HepG2 (cell line): ENCODE results near the gene LYSMD2. TPM values are rescaled to one million over a fixed set of nuclear protein-coding genes. Genes with fewer than 3 reads are reported as not detected.

ENCODE experiments used
- ATAC-seq: fragments of 200-7000 bp; cut with Tn5 transposase; 3 replicates; pipeline ENCODE4 v1.9.1; 2020; ENCODE audit warnings: mild to moderate bottlenecking, moderate library complexity
- BruUV-seq: library from RNA; stranded (reverse); fragments of 400-500 nt; replicated peaks from 2 replicates; lab custom pipeline; 2021; lab: Mats Ljungman, UMichigan
- CTCF ChIA-PET: fragments of 300-600 bp; formaldehyde crosslinking; extraction: SDS; loops from one replicate; lab custom pipeline; 2021; ENCODE audit warnings: low total read pairs, inconsistent platforms, low intra/inter-chr PET ratio; lab: Yijun Ruan, JAX
- POLR2A ChIA-PET: fragments of 350-600 bp; sonication (Branson Sonifier 250); formaldehyde crosslinking; loops from one replicate; lab custom pipeline; 2020; ENCODE audit warnings: antibody characterized with exemption, inconsistent platforms; lab: Yijun Ruan, JAX
- DNase-seq: peaks from one replicate; pipeline ENCODE4 v3.0.0-alpha.2; 2015; ENCODE audit warnings: low spot score
- FAIRE-seq: peaks from 3 replicates; lab custom pipeline; 2011; peaks lifted over from hg19 to GRCh38; lab: Jason Lieb, UNC
- H2AFZ ChIP-seq: one replicate; pipeline ENCODE4 v1.6.1; 2011; ENCODE audit warnings: low read length, inconsistent platforms
- H3K27ac ChIP-seq: fragments of 300-600 bp; 3 replicates; pipeline ENCODE4 v1.8.0; 2011; ENCODE audit warnings: mixed run types, mild to moderate bottlenecking, mixed read lengths, low read length, inconsistent platforms; ENCODE audit not compliant: insufficient read depth; ENCODE audit errors: extremely low read length
- H3K27me3 ChIP-seq, 2 experiments: fragments of 200-600 bp in 1 of 2; 2 replicates in 1 of 2; 3 replicates in 1 of 2; pipeline versions ENCODE4 v1.6.0 to v1.8.0; 2011; ENCODE audit warnings: low read length in 2 of 2, mild to moderate bottlenecking in 2 of 2, moderate library complexity in 2 of 2, inconsistent platforms in 1 of 2; ENCODE audit not compliant: insufficient read depth in 2 of 2, control insufficient read depth in 1 of 2
- H3K36me3 ChIP-seq, 2 experiments: fragments of 200-600 bp in 1 of 2; replicated peaks in 1 of 2; 2 replicates in 1 of 2; 3 replicates in 1 of 2; pipeline versions ENCODE4 v1.5.1 to v1.8.0; 2011; ENCODE audit warnings: low read length in 2 of 2, inconsistent platforms in 1 of 2; ENCODE audit not compliant: insufficient read depth in 2 of 2, control insufficient read depth in 1 of 2
- H3K4me1 ChIP-seq: 2 replicates; pipeline ENCODE4 v1.5.1; 2012; ENCODE audit warnings: low read length, inconsistent platforms; ENCODE audit not compliant: insufficient read depth
- H3K4me2 ChIP-seq: 2 replicates; pipeline ENCODE4 v1.6.0; 2011; ENCODE audit warnings: low read depth, low read length, inconsistent platforms
- H3K4me3 ChIP-seq, 3 experiments: fragments of 200-600 bp in 1 of 3; sonication (generic), shearing (Covaris generic) in 1 of 3; replicated peaks in 1 of 3; 2 replicates each; pipeline ENCODE4 v1.5.1; 2011 to 2016; ENCODE audit warnings: low read length in 3 of 3, inconsistent platforms in 2 of 3, low read depth in 2 of 3, mild to moderate bottlenecking in 2 of 3, control low read depth in 1 of 3, mixed read lengths in 1 of 3; ENCODE audit not compliant: insufficient read depth in 1 of 3
- H3K79me2 ChIP-seq: one replicate; pipeline ENCODE4 v1.6.1; 2011; ENCODE audit warnings: low read length, inconsistent platforms; ENCODE audit not compliant: insufficient read depth
- H3K9ac ChIP-seq: 2 replicates; pipeline ENCODE4 v1.6.0; 2011; ENCODE audit warnings: mild to moderate bottlenecking, low read depth, low read length, inconsistent platforms; ENCODE audit not compliant: insufficient read depth
- H3K9me3 ChIP-seq: 2 replicates; pipeline ENCODE4 v1.5.1; 2012; ENCODE audit warnings: mild to moderate bottlenecking, low read length
- H4K20me1 ChIP-seq: 2 replicates; pipeline ENCODE4 v1.6.0; 2011; ENCODE audit warnings: inconsistent platforms, mild to moderate bottlenecking, low read length, moderate library complexity; ENCODE audit not compliant: insufficient read depth
- ADNP ChIP-seq: sonication (generic); formaldehyde crosslinking; IDR thresholded peaks from 2 replicates; pipeline ENCODE4 v1.4.0; 2020; ENCODE audit warnings: missing genetic modification reagents
- CCDC6 ChIP-seq: sonication (generic); formaldehyde crosslinking; IDR thresholded peaks from 2 replicates; pipeline ENCODE4 v1.8.1; 2022; ENCODE audit warnings: mild to moderate bottlenecking, missing genetic modification reagents, moderate library complexity
- HNRNPK ChIP-seq: fragments of 200-400 bp; formaldehyde crosslinking; IDR thresholded peaks from 2 replicates; pipeline ENCODE4 v1.6.1; 2018; ENCODE audit warnings: low read length, low read depth, moderate library complexity, mild to moderate bottlenecking; ENCODE audit not compliant: poor library complexity, severe bottlenecking
- MED1 ChIP-seq: sonication (generic); formaldehyde crosslinking; IDR thresholded peaks from 2 replicates; pipeline ENCODE4 v1.4.0; 2020; ENCODE audit warnings: missing genetic modification reagents
- MTA1 ChIP-seq: sonication (generic); formaldehyde crosslinking; IDR thresholded peaks from 2 replicates; pipeline ENCODE4 v1.4.0; 2020; ENCODE audit warnings: missing genetic modification reagents, mild to moderate bottlenecking, borderline replicate concordance
- MXI1 ChIP-seq: IDR thresholded peaks from 3 replicates; pipeline ENCODE4 v1.6.1; 2012; ENCODE audit warnings: low read depth, low read length, inconsistent platforms, borderline replicate concordance
- MYNN ChIP-seq: sonication (generic); formaldehyde crosslinking; IDR thresholded peaks from 2 replicates; pipeline ENCODE4 v1.4.0; 2020; ENCODE audit warnings: mild to moderate bottlenecking, low read depth, missing genetic modification reagents
- SMAD1 ChIP-seq: sonication (generic); formaldehyde crosslinking; IDR thresholded peaks from 2 replicates; pipeline ENCODE4 v1.4.0; 2020; ENCODE audit warnings: missing genetic modification reagents, low read depth, mild to moderate bottlenecking, borderline replicate concordance
- ZBTB21 ChIP-seq: sonication (generic); formaldehyde crosslinking; IDR thresholded peaks from 2 replicates; pipeline ENCODE4 v1.4.0; 2020; ENCODE audit warnings: missing genetic modification reagents
- ZNF335 ChIP-seq: sonication (generic); formaldehyde crosslinking; IDR thresholded peaks from 2 replicates; pipeline ENCODE4 v1.4.0; 2020; ENCODE audit warnings: missing genetic modification reagents
- ZNF430 ChIP-seq: sonication (generic); formaldehyde crosslinking; IDR thresholded peaks from 2 replicates; pipeline ENCODE4 v1.9.0; 2021; ENCODE audit warnings: mild to moderate bottlenecking, missing genetic modification reagents
- ZNF432 ChIP-seq: sonication (generic); formaldehyde crosslinking; IDR thresholded peaks from 2 replicates; pipeline ENCODE4 v1.5.0; 2020; ENCODE audit warnings: missing genetic modification reagents, mild to moderate bottlenecking, borderline replicate concordance
- ZNF720 ChIP-seq: sonication (generic); formaldehyde crosslinking; IDR thresholded peaks from 2 replicates; pipeline ENCODE4 v1.4.0; 2020; ENCODE audit warnings: missing genetic modification reagents
- ZNF724P ChIP-seq: sonication (generic); formaldehyde crosslinking; IDR thresholded peaks from 2 replicates; pipeline ENCODE4 v1.8.0; 2022; ENCODE audit warnings: missing genetic modification reagents, borderline replicate concordance
- ZNF773 ChIP-seq: sonication (generic); formaldehyde crosslinking; IDR thresholded peaks from 2 replicates; pipeline ENCODE4 v1.4.0; 2020; ENCODE audit warnings: missing genetic modification reagents, borderline replicate concordance
- ZNF776 ChIP-seq: sonication (generic); formaldehyde crosslinking; IDR thresholded peaks from 2 replicates; pipeline ENCODE4 v1.4.0; 2020; ENCODE audit warnings: mild to moderate bottlenecking, missing genetic modification reagents
- WGBS: methylation state at CpG from one replicate; pipeline ENCODE4 v1.1.6; 2017; ENCODE audit warnings: low lambda C conversion rate; 5-methylcytosine and 5-hydroxymethylcytosine counted together
- in situ Hi-C: cut with HindIII; loops from 2 replicates; pipeline ENCODE4 v1.10.0; 2017; ENCODE audit warnings: low pct_unique_long_range_greater_than_20kb; ENCODE audit not compliant: extremely low pct_ligation_motif_present
- intact Hi-C: fragments of 100-400 bp; cut with micrococcal nuclease; formaldehyde crosslinking; loops from one replicate; pipeline ENCODE4 v1.10.0; 2022; ENCODE audit not compliant: unreplicated experiment
- polyA plus RNA-seq, 8 experiments: library from polyadenylated mRNA; depleted of rRNA in 3 of 8; stranded (reverse) in 7 of 8; unstranded in 1 of 8; fragments of >200 nt; fragmentation: Illumina TruSeq in 4 of 8; extraction: Trizol in 4 of 8; gene quantifications; 2 replicates each; pipeline versions ENCODE4 v1.2.1 to v1.2.3, GENCODE V29; 2011 to 2016; ENCODE audit warnings: low read depth in 4 of 8, missing spikeins in 1 of 8, mixed read lengths in 1 of 8; ENCODE audit not compliant: insufficient read depth in 1 of 8
- total RNA-seq, 5 experiments: library from RNA; depleted of rRNA; stranded (reverse); fragments of >200 nt; fragmentation: Illumina TruSeq; extraction: Trizol; gene quantifications; 2 replicates each; pipeline ENCODE4 v1.2.3, GENCODE V29; 2016; ENCODE audit warnings: low read depth in 1 of 5
- TF ChIP-seq, protein P1 (sequence below): sonication (generic); formaldehyde crosslinking; IDR thresholded peaks from 2 replicates; pipeline ENCODE4 v1.4.0; 2020; ENCODE audit warnings: missing genetic modification reagents; ENCODE audit errors: not compliant biosample characterization

LYSMD2 gene
- total and polyA plus RNA-seq, 2 of the 13 experiments (the other 11 are each of a cell fraction or from before 2014, with no cell fraction given) = 0.05 to 0.27 TPM

DNA sequence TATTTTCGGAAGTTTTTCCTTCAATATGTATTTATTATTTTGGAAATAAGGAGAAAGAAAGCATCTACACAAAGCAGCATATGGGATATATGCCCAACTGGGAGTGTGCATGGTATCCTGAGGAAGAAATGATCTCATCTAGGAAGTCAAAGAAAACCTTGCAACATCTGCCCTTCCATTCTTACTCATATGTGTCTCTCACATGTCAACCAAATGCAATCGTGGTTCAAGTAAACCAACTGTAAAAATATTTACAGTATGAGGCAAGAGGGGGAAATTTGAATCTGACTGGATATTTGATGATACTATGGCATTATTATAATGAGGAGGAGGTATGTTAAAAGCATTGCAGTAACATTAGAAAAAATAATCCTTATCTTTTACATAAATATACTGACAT lies 59.4 kb downstream of the LYSMD2 start (continued):
- TF ChIP-seq HNRNPK = no peak
- TF ChIP-seq MYNN (CRISPR knock-in tag) = no peak

DNA sequence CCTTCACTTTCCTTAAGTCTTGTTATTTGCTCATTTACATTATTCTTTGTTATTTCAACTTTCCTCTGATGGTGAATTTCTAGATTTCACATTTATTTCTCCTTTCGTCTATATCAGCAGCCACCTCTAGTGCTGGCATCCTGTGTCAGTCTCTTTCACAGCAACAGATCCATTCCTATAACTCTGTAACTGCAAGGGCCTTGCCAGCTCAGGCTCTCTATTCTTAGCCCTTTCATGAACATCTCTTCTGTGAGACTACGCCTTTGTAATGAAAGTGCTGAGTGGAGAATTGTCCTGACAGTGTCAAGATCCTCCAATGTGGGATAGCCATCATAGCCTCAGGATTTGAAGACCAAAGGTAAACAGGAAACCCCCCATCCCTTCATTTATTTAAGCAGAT lies 60.0 kb downstream of the LYSMD2 start:
- H4K20me1 ChIP-seq = no peaks in the 10 kb centered on the region
- DNase-seq (no peak), FAIRE-seq (no peak), ATAC-seq (no peak)
- no TSS peak for BruUV-seq
- H3K4me3 ChIP-seq = no peak overlapping the region
- no peaks in the 10 kb centered on the region for H3K4me1 ChIP-seq
- intact Hi-C loops (no loop called here), in situ Hi-C loops (no loop called here)
- H3K9me3 ChIP-seq = no peaks in the 10 kb centered on the region
- 0% methylated on average over 2 of the region's 2 CpGs for WGBS
- CTCF ChIA-PET = no interaction called here
- H3K27ac ChIP-seq = no peak overlapping the region
- H3K36me3 ChIP-seq = no peaks in the 10 kb centered on the region
- peaks cover 0 to 3% of the 10 kb centered on the region in 2 experiments; a peak in 1 of 5 replicates for H3K27me3 ChIP-seq
- POLR2A ChIA-PET = no interaction called here
- no peak overlapping the region for H2AFZ ChIP-seq
- H3K79me2 ChIP-seq = no peaks in the 10 kb centered on the region
- TF ChIP-seq ZNF430 (CRISPR knock-in tag) (no peak), ZNF773 (no peak), ZNF720 (no peak), ZNF724P (no peak), MTA1 (CRISPR knock-in tag) (no peak), SMAD1 (CRISPR knock-in tag) (no peak), ZBTB21 (no peak), MXI1 (no peak), CCDC6 (no peak), MED1 (CRISPR knock-in tag) (no peak), ZNF432 (CRISPR knock-in tag) (no peak), ZNF335 (CRISPR knock-in tag) (no peak), ZNF776 (CRISPR knock-in tag) (no peak), ADNP (CRISPR knock-in tag) (no peak)
- TF ChIP-seq, protein P1, sequence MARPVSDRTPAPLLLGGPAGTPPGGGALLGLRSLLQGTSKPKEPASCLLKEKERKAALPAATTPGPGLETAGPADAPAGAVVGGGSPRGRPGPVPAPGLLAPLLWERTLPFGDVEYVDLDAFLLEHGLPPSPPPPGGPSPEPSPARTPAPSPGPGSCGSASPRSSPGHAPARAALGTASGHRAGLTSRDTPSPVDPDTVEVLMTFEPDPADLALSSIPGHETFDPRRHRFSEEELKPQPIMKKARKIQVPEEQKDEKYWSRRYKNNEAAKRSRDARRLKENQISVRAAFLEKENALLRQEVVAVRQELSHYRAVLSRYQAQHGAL = no peak
- no peak overlapping the region for H3K4me2 ChIP-seq
- no peak overlapping the region for H3K9ac ChIP-seq
